GM19351 (cell line): ENCODE data around the gene SRRM1.
A peak's percentile ranks its signal among the peaks of the same experiment; 100 is the strongest.

Source experiments
- ATAC-seq: cut with Tn5 transposase; IDR thresholded peaks from one replicate; pipeline ENCODE4 v1.9.1; 2021; ENCODE audit warnings: mild to moderate bottlenecking, moderate library complexity; ENCODE audit not compliant: unreplicated experiment

SRRM1 gene, protein sequence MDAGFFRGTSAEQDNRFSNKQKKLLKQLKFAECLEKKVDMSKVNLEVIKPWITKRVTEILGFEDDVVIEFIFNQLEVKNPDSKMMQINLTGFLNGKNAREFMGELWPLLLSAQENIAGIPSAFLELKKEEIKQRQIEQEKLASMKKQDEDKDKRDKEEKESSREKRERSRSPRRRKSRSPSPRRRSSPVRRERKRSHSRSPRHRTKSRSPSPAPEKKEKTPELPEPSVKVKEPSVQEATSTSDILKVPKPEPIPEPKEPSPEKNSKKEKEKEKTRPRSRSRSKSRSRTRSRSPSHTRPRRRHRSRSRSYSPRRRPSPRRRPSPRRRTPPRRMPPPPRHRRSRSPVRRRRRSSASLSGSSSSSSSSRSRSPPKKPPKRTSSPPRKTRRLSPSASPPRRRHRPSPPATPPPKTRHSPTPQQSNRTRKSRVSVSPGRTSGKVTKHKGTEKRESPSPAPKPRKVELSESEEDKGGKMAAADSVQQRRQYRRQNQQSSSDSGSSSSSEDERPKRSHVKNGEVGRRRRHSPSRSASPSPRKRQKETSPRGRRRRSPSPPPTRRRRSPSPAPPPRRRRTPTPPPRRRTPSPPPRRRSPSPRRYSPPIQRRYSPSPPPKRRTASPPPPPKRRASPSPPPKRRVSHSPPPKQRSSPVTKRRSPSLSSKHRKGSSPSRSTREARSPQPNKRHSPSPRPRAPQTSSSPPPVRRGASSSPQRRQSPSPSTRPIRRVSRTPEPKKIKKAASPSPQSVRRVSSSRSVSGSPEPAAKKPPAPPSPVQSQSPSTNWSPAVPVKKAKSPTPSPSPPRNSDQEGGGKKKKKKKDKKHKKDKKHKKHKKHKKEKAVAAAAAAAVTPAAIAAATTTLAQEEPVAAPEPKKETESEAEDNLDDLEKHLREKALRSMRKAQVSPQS

DNA sequence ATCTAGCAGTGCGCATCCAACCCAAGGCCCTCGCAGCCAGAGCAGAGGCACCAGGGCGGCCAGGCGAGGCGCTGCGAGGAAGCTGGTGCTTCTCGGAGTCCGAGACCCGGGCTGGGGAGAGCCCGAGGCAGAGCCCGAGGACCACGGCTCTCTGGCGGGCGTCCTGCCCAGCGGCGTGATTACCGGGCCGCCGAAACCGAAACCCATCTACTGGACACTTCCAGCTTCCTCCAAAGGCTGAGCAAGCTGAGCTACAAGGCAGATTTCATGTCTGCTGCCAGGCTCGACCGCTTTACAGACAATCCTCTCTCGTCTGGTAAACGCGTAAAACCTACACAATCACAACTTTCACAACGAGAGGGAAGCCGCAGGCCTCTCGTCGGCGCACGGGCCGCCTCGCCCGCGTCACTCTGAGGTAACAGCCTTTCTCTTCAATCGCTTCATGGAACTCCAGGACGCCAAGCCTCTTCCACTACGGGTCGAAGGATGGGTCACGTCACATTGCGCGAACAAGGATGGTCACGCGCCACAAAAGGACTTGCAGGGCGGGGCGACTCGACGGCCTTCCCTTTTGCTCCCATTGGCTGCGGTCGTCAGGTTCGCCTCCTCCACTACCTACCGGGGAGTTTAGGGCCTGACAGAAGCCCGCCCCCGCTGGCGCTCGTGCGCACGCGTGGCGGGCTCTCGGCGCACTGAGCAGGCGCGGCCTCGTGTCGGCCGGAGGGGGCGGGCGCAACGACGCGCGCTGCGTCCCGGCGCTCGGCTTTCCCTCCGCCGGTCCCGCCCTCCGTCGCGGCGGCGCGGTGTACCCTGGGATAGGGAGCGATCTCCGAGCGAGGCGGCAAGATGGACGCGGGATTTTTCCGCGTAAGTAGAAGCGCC is at the start of gene SRRM1:
TSS of gene SRRM1 (plus strand) at position 822 of the 882 bp plus-strand sequence. CDS start at position 847, 25 bp downstream.
- peak; percentile 85 for ATAC-seq

DNA sequence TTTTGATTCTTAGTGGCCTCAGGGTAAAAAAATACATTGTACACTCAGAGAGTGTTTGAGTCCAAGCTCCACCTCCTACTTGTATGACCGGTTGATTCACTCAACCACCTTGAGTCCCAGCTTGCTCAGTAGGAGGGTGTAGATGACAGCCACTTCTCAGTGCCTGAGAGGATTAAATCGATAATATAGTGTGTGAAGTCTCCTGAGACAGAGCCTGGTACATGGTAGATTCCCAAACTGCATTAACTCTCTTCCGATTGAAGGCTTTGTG is 48.8 kb upstream of the SRRM1 start:
- no peak for ATAC-seq

DNA sequence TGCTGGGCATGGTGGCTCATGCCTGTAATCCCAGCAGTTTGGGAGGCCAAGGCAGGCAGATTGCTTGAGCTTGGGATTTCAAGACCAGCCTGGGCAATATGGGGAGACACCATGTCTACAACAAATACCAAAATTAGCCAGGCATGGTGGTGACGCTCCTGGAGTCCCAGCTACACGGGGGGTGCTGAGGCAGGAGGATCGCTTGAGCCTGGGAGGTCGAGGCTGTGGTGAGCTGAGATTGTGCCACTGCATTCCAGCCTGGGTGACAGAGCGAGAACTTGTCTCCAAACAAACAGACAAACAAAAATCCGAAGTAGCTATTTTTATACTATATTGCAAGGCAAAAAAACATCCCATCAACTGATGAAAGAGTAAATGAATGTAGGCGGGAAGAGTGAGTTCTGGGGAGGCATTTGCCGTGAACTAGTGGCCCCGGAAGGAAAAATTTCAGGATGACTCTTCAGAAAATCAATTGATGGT is 46.7 kb upstream of the SRRM1 start:
- no peak for ATAC-seq

DNA sequence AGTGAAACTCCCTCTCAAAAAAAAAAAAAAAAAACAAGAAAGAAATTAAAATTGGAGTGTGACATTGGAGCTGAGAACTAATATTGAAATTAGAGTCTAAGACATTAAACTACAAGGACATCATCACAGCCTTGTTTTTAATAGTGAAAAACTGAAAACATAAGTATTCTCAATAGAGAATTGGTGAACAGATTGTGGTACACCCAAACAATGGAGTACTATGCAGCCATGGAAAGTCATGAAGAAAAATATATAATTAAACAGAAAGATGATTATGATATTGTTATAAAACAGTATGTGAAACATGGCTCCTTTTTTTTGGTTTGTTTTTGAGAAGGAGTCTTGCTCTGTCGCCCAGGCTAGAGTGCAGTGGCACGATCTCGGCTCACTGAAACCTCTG is 43.8 kb upstream of the SRRM1 start:
- no peak for ATAC-seq

DNA sequence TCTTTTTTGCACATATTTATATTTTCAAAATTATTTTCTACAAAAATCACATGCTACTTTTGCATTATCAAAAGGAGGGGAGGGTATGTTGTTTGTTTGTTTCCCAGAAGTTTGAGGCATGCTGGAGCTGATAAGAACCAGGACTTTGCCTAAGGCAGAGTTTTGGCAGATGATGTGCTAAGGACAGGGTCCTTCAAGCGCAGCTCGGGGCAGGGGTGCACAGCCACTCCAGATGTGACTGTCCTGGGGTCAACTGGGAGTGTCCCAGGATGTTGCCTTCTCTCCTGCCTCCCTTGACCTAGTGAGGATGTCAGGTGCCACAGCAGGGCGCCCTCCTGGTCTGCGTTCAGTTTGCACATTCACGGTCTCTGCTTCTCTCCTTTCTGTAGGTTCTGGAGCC is 42.6 kb upstream of the SRRM1 start:
- ATAC-seq, result no peak

DNA sequence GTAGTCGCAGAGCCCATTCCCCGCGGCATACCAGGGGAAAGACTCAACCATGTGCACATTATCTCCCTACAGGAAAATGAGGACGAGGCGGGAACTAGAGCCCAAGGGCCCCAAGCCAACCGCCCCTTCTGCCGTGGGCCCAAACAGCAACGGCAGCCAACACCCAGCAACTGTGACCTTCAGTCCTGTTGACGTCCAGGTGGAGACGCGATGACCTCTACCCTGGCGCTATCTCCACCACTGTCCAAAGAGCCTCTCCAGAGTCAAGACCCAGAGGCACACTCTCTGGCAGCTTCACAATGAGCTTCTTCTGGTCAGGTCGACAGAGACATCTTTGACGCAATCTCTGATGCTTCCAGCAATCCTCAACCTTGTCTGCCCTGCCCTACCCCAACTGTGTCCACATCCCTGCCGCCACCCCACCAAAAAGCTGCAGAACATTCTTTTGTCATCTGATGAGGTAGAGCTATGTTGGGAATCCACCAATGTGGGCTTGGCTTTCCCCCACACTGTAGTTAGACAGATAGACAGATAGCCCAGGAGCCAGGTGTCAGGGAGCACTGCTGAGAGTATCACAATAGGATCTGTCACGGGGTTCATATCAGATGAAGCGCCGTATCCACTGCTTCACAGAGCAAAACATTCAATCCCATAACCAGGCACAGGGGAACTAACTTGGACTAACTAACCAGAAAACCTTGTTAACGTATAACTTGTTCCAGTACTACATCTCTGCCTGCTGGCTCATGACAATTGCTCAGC is 37.4 kb upstream of the SRRM1 start:
- no peak for ATAC-seq

DNA sequence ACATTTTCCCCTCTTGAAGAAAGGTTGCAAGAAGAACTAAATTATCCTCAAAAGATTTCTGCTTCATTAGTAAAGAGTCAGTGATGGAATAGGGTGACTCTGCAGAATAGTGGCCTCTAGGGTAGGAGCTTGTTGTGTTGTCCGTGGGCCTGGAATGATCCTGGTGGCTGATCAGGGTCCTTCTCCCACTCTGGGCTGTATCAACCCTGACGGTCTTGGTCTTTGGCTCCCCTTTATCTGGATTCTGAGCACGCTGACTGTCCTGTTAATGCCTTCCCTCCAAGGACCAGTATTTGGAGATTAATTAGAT is 36.9 kb upstream of the SRRM1 start:
- ATAC-seq, result no peak

DNA sequence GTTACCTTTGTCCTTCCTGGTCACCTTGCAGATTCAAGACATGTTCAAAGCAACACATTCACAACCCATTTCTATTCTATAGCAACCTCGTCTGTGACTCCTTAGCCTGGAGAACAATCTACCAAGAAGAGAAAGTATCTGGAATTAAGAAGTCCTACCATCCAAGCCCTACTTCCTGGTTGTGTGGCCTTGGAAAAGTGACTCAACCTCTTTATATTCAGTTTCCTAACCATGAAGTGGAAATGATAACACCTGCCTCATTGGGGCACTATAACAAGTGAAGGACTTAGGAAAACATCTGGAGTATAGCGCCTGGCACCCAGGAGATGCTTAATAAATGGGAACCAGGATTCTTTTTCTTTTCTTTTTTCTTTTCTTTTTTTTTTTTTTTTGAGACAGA is 36.5 kb upstream of the SRRM1 start:
- ATAC-seq, result no peak

DNA sequence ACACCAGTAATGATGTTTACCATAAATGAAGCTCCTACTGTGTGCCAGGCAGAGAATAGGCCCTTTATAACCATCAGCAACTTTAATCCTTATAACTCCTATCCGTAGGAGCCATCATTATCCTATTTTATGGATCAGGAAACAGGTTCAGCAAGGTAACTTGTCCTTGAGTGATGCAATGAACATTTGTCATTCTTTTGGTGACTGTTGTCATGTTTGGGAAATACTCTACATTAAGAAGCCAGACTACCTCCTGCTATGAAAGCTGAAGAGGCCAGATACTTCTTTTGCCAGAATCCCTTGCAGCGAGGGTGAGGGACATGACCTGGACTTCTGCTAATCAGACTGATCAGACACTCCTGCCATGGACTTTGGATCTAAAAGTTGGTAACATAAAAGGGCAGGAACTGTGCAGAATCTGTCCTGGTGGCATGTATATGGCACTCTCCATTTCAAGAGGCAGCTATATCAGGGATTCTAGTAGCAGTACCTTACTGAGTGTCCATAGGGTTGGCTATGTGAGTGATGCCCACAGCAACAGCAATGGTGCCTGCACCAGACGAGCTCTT is 33.1 kb upstream of the SRRM1 start:
- ATAC-seq, result no peak

DNA sequence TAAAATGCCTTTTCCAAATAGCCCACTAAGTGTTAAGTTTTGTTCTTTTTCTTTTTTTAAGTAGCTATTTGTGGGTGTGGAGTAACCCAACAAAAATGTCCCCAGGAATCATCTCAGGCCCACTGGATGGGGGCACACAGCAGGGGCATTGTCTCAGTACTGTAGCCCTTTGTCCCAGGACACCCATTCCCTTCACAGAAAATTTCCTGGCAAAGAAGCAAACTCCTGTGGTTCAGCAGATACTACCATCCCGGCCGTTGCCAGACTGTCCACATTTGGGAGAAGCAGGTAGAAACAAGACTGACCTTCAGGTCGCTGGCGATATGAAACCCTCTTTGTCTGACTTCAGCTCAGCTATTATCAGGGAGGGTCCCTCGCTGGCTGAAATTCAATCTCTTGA is 23.7 kb upstream of the SRRM1 start:
- no peak for ATAC-seq

DNA sequence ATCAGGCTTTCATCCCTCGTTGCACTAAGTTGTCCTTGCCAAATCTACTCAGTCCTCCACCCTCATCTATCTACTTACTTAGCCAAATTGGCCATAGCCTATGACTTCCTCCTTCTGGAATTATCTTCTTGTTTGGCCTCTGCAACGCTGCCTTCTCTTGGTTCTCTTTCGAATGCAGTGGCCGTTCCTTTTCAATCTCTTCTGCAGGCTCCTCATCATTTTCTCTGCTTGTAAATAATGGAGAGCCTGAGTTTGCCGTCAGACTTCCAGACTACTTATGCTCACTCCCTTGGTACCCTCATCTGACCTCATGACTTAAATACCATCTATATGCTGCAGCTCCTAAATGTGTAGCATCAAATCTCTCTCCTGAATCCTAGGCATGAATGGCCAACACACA is 22.4 kb upstream of the SRRM1 start:
- no peak for ATAC-seq

DNA sequence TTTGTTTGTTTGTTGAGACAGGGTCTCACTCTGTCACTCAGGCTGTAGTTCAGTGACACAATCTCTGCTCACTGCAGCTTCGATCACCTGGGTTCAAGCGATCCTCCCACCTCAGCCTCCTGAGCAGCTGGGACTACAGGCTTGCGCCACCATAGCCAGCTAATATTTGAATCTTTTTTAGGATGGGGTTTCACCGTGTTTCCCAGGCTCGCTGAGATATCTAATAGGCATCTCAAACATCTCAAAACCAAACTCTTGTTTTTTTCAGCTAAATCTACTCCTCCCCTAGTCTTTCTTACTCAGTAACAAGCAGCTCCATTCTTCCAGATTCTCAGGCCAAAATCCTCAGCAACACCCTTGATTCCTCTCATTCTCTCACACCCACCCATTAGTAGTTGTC is 22.0 kb upstream of the SRRM1 start:
- ATAC-seq, result no peak

DNA sequence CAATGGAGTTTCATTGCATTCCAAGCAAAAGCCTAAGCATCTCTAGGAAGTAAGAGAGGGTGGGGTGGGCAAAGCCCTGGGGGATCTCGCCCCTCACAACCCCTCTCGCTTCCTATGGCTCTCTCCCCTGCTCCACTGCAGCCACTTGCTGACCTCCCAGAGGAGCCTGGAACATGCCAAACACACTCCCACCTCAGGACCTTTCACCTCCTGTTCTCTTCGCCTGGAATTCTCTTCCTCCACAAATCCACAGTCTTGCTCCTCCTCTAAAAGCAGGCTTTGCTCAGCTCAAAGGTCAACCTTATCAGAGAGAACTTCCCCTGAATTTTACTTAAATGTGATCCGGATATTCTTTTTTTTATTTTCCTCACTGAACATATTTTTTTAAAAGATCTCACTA is 20.9 kb upstream of the SRRM1 start:
- ATAC-seq, result no peak

DNA sequence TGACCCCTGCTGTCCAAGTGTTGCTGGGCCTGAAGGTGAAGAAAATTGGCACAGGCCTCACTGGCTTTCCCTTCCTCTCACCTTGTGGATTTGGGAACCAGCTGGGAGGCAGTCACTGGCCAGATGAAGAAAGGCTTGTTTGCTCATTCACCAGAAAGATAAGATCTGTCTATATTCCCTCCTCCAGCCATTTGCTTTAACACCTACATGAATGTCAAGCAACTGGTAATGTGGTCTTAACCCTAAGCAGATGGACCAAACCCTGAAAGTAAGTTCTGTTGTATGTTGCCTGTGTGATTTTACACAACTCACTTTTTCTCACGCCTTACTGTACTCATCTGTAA is 10.3 kb upstream of the SRRM1 start:
- ATAC-seq, result no peak

DNA sequence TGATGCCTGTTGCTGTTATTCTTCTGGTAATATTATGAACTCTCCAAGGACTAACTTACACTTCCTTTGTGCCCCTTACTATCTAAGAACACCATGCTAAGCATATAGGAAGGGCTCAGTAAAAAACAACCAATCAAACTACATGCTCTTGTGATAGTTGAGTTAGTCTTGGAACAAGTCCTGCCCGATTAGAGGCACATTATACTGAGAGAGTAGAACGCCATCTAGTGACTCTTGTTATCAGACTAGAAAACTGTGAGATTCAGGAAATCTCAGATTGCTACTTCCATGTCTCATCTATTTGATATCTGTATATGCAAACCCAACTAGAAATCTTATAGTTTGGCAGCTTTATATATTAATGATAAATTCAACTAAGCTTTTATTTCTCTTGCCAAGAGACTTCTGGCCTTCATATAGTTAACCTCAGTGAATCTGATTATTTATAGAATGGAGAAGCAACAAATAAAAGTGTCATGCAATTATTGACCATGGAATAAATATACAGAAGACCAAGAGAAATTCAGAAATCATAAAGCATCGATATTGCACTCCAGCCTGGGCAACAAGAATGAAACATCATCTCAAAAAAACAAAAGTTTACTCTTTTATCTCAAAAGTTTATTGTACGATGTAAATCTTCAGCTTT is 7.8 kb upstream of the SRRM1 start:
- no peak for ATAC-seq

DNA sequence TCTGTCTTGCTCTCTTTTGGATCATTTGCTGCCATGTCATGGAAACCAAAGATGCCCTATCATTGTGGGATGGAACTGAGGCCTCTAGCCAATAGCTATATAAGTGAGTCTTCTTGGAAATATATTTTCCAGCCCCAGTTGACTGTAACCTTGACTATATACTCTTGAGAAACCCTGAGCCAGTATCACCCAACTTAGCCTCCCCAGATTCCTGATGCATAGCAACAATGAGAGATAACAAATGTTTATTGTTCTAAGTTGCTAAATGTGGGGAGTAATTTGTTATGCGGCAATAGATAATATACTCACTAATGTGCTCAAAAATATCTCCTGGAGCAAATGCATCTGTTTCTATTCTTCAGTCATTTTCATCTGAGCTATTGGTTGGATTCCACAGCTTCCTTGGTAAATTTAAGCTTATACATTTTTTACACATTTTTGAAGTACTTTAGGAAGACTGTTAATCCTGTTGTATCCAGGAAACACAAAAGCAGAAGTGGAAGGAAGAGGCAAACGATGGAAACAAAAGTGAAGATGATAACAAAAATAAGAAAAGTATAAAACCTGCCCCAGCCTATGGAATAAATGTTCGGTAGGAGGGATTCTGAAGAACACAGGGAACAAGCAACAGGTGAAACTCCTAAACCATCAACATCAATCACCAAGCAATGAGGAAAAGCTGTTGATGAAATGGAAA is 6.3 kb upstream of the SRRM1 start:
- ATAC-seq, result no peak

DNA sequence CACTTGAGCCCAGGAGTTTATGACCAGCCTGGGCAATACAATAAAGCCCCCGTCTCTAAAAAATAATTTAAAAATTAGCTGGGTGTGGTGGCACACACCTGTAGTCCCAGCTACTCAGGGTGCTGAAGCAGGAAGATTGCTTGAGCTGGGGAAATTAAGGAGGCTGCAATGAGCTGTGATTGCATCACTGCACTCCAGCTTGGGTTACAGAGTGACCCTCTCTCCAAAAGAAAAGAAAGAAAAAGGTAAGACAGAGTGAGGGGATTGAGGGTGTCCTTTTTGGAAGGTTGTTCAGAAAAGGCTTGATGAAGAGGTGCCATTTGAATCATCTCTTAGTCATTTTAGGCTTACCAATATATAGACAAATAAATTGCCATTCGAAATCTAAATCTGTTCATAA is 4.0 kb upstream of the SRRM1 start:
- no peak for ATAC-seq

DNA sequence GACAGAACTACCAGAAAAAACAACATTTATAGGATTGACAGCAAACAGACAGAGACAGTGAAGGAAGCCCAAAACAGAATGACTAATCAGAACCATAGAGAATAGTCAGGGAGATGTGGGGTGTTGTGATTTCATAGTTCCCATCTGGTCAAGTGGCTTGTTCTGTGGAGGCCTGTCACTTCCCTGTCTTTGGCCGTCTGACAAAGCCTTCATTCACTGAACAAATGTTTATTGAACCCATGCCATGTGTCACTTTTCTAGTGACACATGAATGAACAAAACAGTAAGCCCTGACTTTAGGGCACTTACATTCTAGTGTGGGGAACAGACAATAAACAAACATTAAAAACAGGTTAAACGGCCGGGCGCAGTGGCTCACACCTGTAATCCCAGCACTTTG is 3.2 kb upstream of the SRRM1 start:
- no peak for ATAC-seq

DNA sequence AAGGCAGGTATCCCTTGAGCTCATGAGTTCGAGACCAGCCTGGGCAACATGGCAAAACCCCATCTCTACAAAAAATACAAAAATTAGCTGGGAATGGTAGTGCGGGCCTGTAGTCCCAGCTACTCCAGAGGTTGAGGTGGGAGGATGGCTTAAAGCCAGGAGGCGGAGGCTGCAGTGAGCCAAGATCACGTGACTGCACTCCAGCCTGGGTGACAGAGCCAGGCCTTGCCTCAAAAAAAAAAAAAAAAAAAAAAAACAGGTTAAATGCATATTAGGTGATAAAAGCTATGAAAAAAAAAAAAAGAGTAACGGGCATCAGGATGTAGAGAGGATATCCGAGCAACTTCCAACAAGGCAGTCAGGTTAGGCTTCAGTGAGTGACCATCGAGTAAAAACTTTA is 2.8 kb upstream of the SRRM1 start:
- ATAC-seq, result no peak
